ENCODE measurements around the gene PRKN.

PRKN gene

GRCh38 chr6:162074641-162075275 lies 652.8 kb downstream of the PRKN start:
- DNase-seq (ENCODE audit: low read depth in 3 of 3, low spot score in 1 of 3) = no peak

GRCh38 chr6:162070639-162071038 lies 656.9 kb downstream of the PRKN start:
- no peak for DNase-seq (ENCODE audit: low read depth in 3 of 3, low spot score in 1 of 3)

- DNase-seq (ENCODE audit: low read depth in 3 of 3, low spot score in 1 of 3) = no peak
Measured at GRCh38 chr6:162069995-162070394, 657.6 kb downstream of the PRKN start.

GRCh38 chr6:162068340-162068739 lies 659.2 kb downstream of the PRKN start:
- no peak for DNase-seq (ENCODE audit: low read depth in 3 of 3, low spot score in 1 of 3)

GRCh38 chr6:162063666-162064065 lies 663.9 kb downstream of the PRKN start:
- DNase-seq (ENCODE audit: low read depth in 3 of 3, low spot score in 1 of 3) = no peak

- no peak for DNase-seq (ENCODE audit: low read depth in 3 of 3, low spot score in 1 of 3)
Measured at GRCh38 chr6:162058281-162058875, 669.2 kb downstream of the PRKN start.

GRCh38 chr6:162056745-162057144 lies 670.8 kb downstream of the PRKN start:
- DNase-seq (ENCODE audit: low read depth in 3 of 3, low spot score in 1 of 3) = no peak

- no peak for DNase-seq (ENCODE audit: low read depth in 3 of 3, low spot score in 1 of 3)
Measured at GRCh38 chr6:162056061-162056460, 671.5 kb downstream of the PRKN start.

- DNase-seq (ENCODE audit: low read depth in 3 of 3, low spot score in 1 of 3) = no peak
Measured at GRCh38 chr6:162055365-162055764, 672.2 kb downstream of the PRKN start.

GRCh38 chr6:162053084-162053483 lies 674.5 kb downstream of the PRKN start:
- DNase-seq (ENCODE audit: low read depth in 3 of 3, low spot score in 1 of 3) = no peak

GRCh38 chr6:162050579-162050978 lies 677.0 kb downstream of the PRKN start:
- DNase-seq (ENCODE audit: low read depth in 3 of 3, low spot score in 1 of 3) = no peak

GRCh38 chr6:162046324-162046723 lies 681.2 kb downstream of the PRKN start:
- no peak for DNase-seq (ENCODE audit: low read depth in 3 of 3, low spot score in 1 of 3)

GRCh38 chr6:162032620-162033019 lies 694.9 kb downstream of the PRKN start:
- no peak for DNase-seq (ENCODE audit: low read depth in 3 of 3, low spot score in 1 of 3)

- DNase-seq (ENCODE audit: low read depth in 3 of 3, low spot score in 1 of 3) = no peak
Measured at GRCh38 chr6:162029873-162030576, 697.5 kb downstream of the PRKN start.

- DNase-seq (ENCODE audit: low read depth in 3 of 3, low spot score in 1 of 3) = no peak
Measured at GRCh38 chr6:162026843-162027242, 700.7 kb downstream of the PRKN start.

GRCh38 chr6:162026031-162026430 lies 701.5 kb downstream of the PRKN start:
- no peak for DNase-seq (ENCODE audit: low read depth in 3 of 3, low spot score in 1 of 3)

- DNase-seq (ENCODE audit: low read depth in 3 of 3, low spot score in 1 of 3) = no peak
Measured at GRCh38 chr6:162019349-162019748, 708.2 kb downstream of the PRKN start.

- DNase-seq (ENCODE audit: low read depth in 3 of 3, low spot score in 1 of 3) = no peak
Measured at GRCh38 chr6:162017536-162017935, 710.0 kb downstream of the PRKN start.

- no peak for DNase-seq (ENCODE audit: low read depth in 3 of 3, low spot score in 1 of 3)
Measured at GRCh38 chr6:162014069-162014811, 713.3 kb downstream of the PRKN start.

GRCh38 chr6:162005372-162005771 lies 722.2 kb downstream of the PRKN start:
- DNase-seq (ENCODE audit: low read depth in 3 of 3, low spot score in 1 of 3) = no peak

- no peak for DNase-seq (ENCODE audit: low read depth in 3 of 3, low spot score in 1 of 3)
Measured at GRCh38 chr6:161996783-161997182, 730.8 kb downstream of the PRKN start.

GRCh38 chr6:161985876-161986423 lies 741.6 kb downstream of the PRKN start:
- no peak for DNase-seq (ENCODE audit: low read depth in 3 of 3, low spot score in 1 of 3)

All from stimulated activated CD4-positive, alpha-beta T cell treated with anti-CD3 and anti-CD28 coated beads, TNF-alpha, amount 100 ng/mL, for 1 hour (primary cell).